ENCODE measurements around the gene DLG2.

- no peak for TF ChIP-seq MAX (IDR thresholded peaks at IDR 0.05; ENCODE audit: insufficient read depth, insufficient read length)
- TF ChIP-seq CTCF (IDR thresholded peaks at IDR 0.05; ENCODE audit: extremely low read depth in 1 of 2, insufficient read depth in 1 of 2, low read depth in 1 of 2, low read length in 2 of 2) = no peak
Measured at GRCh38 chr11:84193706-84194105, 1433.4 kb downstream of the DLG2 start.
